GM12878 (cell line): ENCODE measurements around the gene TANC1. TPM values are rescaled to one million over a fixed set of nuclear protein-coding genes. Genes with fewer than 3 reads are reported as not detected.

ENCODE experiments used
- ATAC-seq: fragments of 200-7000 bp; cut with Tn5 transposase; 3 replicates; pipeline ENCODE4 v1.9.1; 2020; ENCODE audit warnings: mild to moderate bottlenecking, moderate library complexity
- BruUV-seq: library from RNA; stranded (reverse); fragments of 400-500 nt; replicated peaks from 2 replicates; lab custom pipeline; 2021; lab: Mats Ljungman, UMichigan
- CTCF ChIA-PET: fragments of 300-600 bp; sonication (Branson Sonifier 250); formaldehyde crosslinking; extraction: SDS; loops from one replicate; lab custom pipeline; 2021; ENCODE audit warnings: inconsistent platforms; lab: Yijun Ruan, JAX
- POLR2A ChIA-PET: fragments of 350-600 bp; formaldehyde crosslinking; extraction: SDS; loops from one replicate; lab custom pipeline; 2021; ENCODE audit warnings: inconsistent platforms; lab: Charles Lee
- RAD21 ChIA-PET: fragments of 300-600 bp; sonication (Branson Sonifier 250); formaldehyde crosslinking; loops from one replicate; lab custom pipeline; 2023; ENCODE audit warnings: antibody characterized with exemption; ENCODE audit not compliant: unreplicated experiment; lab: Charles Lee
- SMC1A ChIA-PET: fragments of 300-600 bp; sonication (Branson Sonifier 250); formaldehyde crosslinking; loops from one replicate; lab custom pipeline; 2023; ENCODE audit not compliant: unreplicated experiment, uncharacterized antibody; lab: Charles Lee
- DNase-seq: peaks from one replicate; pipeline ENCODE4 v3.0.0-alpha.2; 2011; ENCODE audit warnings: low read depth, low spot score
- FAIRE-seq: peaks from 3 replicates; lab custom pipeline; 2011; peaks lifted over from hg19 to GRCh38; lab: Jason Lieb, UNC
- H2AFZ ChIP-seq: 2 replicates; pipeline ENCODE4 v1.6.0; 2011; ENCODE audit warnings: low read depth, low read length, control low read depth; ENCODE audit not compliant: control insufficient read depth
- H3K27ac ChIP-seq: 2 replicates; pipeline ENCODE4 v1.5.1; 2011; ENCODE audit warnings: control low read depth; ENCODE audit not compliant: control insufficient read depth, insufficient read depth
- H3K27me3 ChIP-seq, 2 experiments: replicated peaks in 1 of 2; 2 replicates each; pipeline versions ENCODE4 v1.6.0 to v1.6.1; 2011; ENCODE audit warnings: low read length in 1 of 2; ENCODE audit not compliant: control insufficient read depth in 2 of 2, insufficient read depth in 2 of 2
- H3K36me3 ChIP-seq, 2 experiments: 2 replicates each; pipeline ENCODE4 v1.5.1; 2011; ENCODE audit warnings: low read length in 1 of 2; ENCODE audit not compliant: control insufficient read depth in 2 of 2, insufficient read depth in 2 of 2
- H3K4me1 ChIP-seq: 2 replicates; pipeline ENCODE4 v1.6.1; 2011; ENCODE audit warnings: mild to moderate bottlenecking, low read length, moderate library complexity, mixed read lengths; ENCODE audit not compliant: control insufficient read depth, insufficient read depth
- H3K4me2 ChIP-seq: 2 replicates; pipeline ENCODE4 v1.6.0; 2011; ENCODE audit warnings: control low read depth; ENCODE audit not compliant: control insufficient read depth, insufficient read depth
- H3K4me3 ChIP-seq: fragments of 200-600 bp; sonication (generic); 2 replicates; pipeline ENCODE4 v1.5.1; 2016
- H3K79me2 ChIP-seq: 2 replicates; pipeline ENCODE4 v1.6.0; 2011; ENCODE audit warnings: low read length; ENCODE audit not compliant: control insufficient read depth, insufficient read depth
- H3K9ac ChIP-seq: 2 replicates; pipeline ENCODE4 v1.8.0; 2011; ENCODE audit warnings: low read length, control low read depth, mixed read lengths; ENCODE audit not compliant: control insufficient read depth, insufficient read depth
- H3K9me3 ChIP-seq: replicated peaks from 3 replicates; pipeline ENCODE4 v1.5.1; 2011; ENCODE audit warnings: mild to moderate bottlenecking, low read length; ENCODE audit not compliant: control insufficient read depth, insufficient read depth
- H4K20me1 ChIP-seq: 2 replicates; pipeline ENCODE4 v1.6.0; 2011; ENCODE audit not compliant: control insufficient read depth, insufficient read depth
- CBFB ChIP-seq: IDR thresholded peaks from 2 replicates; pipeline ENCODE4 v1.6.1; 2016; ENCODE audit warnings: antibody characterized with exemption, low read depth
- HDAC2 ChIP-seq: fragments of 200-600 bp; sonication (generic); IDR thresholded peaks from 2 replicates; pipeline ENCODE4 v1.6.1; 2017
- PAX8 ChIP-seq: fragments of 450-650 bp; IDR thresholded peaks from 2 replicates; pipeline ENCODE4 v1.6.1; 2017; ENCODE audit warnings: mild to moderate bottlenecking, moderate library complexity
- POLR2A ChIP-seq: IDR thresholded peaks from 2 replicates; pipeline ENCODE4 v1.6.1; 2011; ENCODE audit warnings: low read depth, mild to moderate bottlenecking, low read length
- SP1 ChIP-seq: IDR thresholded peaks from one replicate; pipeline ENCODE4 v1.6.1; 2011; ENCODE audit warnings: low read depth, low read length
- SPI1 ChIP-seq: IDR thresholded peaks from 2 replicates; pipeline ENCODE4 v1.6.1; 2011; ENCODE audit warnings: low read depth, mild to moderate bottlenecking, low read length, moderate library complexity, borderline replicate concordance; ENCODE audit not compliant: insufficient read depth
- SUZ12 ChIP-seq: fragments of 200-600 bp; sonication (generic); IDR thresholded peaks from one replicate; pipeline ENCODE4 v1.6.1; 2018; ENCODE audit warnings: antibody characterized with exemption, mild to moderate bottlenecking; ENCODE audit not compliant: unreplicated experiment
- YY1 ChIP-seq: IDR thresholded peaks from 2 replicates; pipeline ENCODE4 v1.6.1; 2011; ENCODE audit warnings: low read depth, mild to moderate bottlenecking, low read length
- WGBS: methylation state at CpG from one replicate; pipeline ENCODE4 v1.1.6; 2016; ENCODE audit warnings: low lambda C conversion rate; ENCODE audit not compliant: insufficient replicate concordance, insufficient coverage; ENCODE audit errors: missing lambda C conversion rate; 5-methylcytosine and 5-hydroxymethylcytosine counted together
- in situ Hi-C: fragments of 300-500 bp; cut with MboI; formaldehyde crosslinking; loops from 9 replicates; pipeline ENCODE4 v1.14.3; 2018; ENCODE audit warnings: mixed read lengths
- intact Hi-C: fragments of 100-400 bp; cut with micrococcal nuclease; formaldehyde crosslinking; loops from one replicate; pipeline ENCODE4 v1.14.2; 2022; ENCODE audit not compliant: unreplicated experiment
- polyA plus RNA-seq, 11 experiments: library from polyadenylated mRNA; depleted of rRNA in 4 of 11; unstranded in 6 of 11; stranded (reverse) in 5 of 11; fragments of >200 nt; fragmentation: Nextera tagmentation in 4 of 11; fragmentation: Illumina TruSeq in 1 of 11; extraction: Ambion mirVana in 4 of 11; extraction: Trizol in 1 of 11; gene quantifications; 1 replicate in 1 of 11; 2 replicates in 10 of 11; pipeline versions ENCODE4 v1.2.1 to v1.2.3, GENCODE V29; 2011 to 2016; ENCODE audit warnings: inconsistent platforms in 2 of 11, missing spikeins in 2 of 11, low read depth in 1 of 11
- total RNA-seq, 4 experiments: library from RNA; depleted of rRNA in 3 of 4; stranded (reverse); fragments of >200 nt in 3 of 4; fragmentation: Illumina TruSeq in 1 of 4; extraction: Trizol in 1 of 4; gene quantifications; 2 replicates each; pipeline versions ENCODE4 v1.2.1 to v1.2.3, GENCODE V29; 2013 to 2021
- TF ChIP-seq, protein P1 (sequence below): IDR thresholded peaks from 2 replicates; pipeline ENCODE4 v1.6.1; 2012; ENCODE audit warnings: low read length, inconsistent platforms
- TF ChIP-seq, protein P2 (sequence below): IDR thresholded peaks from 2 replicates; pipeline ENCODE4 v1.6.1; 2012; ENCODE audit warnings: mild to moderate bottlenecking, low read depth, low read length
- TF ChIP-seq, protein P3 (sequence below): IDR thresholded peaks from 2 replicates; pipeline ENCODE4 v1.6.1; 2011; ENCODE audit warnings: borderline replicate concordance, low read depth, mild to moderate bottlenecking, moderate library complexity, low read length; ENCODE audit not compliant: insufficient read depth, poor library complexity, severe bottlenecking

Gene TANC1
- total and polyA plus RNA-seq, 10 of the 15 experiments (the other 5 are each of a cell fraction or from before 2014, with no cell fraction given) = 0.05 to 5.0 (median 0.34) TPM

DNA sequence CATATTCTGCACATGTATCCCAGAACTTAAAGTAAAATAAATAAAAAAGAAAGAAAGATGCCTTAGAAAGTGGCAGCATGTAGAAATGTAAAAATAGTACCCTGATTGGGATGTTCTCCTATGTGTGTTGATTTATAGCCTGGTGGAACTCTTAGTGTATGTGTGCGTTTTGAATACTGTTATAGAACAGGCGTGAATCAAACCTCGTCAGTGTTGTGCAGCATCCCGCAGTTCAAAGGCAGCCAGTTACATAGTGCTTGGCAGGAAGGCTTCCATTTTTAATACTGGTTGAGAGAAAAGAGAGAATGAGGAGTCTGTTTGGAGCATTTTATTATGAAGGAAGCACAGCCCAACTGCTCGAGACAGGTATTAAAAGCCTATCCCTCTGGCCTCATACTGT lies 49.4 kb downstream of the TANC1 start:
- Histone ChIP-seq H3K79me2 (no peaks in the 10 kb centered on the region), H3K9ac (no peak overlapping the region), H4K20me1 (no peaks in the 10 kb centered on the region), H2AFZ (no peak overlapping the region), H3K27me3 (no peaks in the 10 kb centered on the region), H3K4me2 (no peak overlapping the region), H3K9me3 (peaks cover 1% of the 10 kb centered on the region; the same call in 1 of the 3 replicates), H3K27ac (no peak overlapping the region), H3K4me3 (no peak overlapping the region), H3K36me3 (no peaks in the 10 kb centered on the region), H3K4me1 (no peaks in the 10 kb centered on the region)
- ChIA-PET CTCF (no interaction called here), POLR2A (no interaction called here), SMC1A (no interaction called here), RAD21 (no interaction called here)
- FAIRE-seq (no peak), DNase-seq (no peak), ATAC-seq (no peak)
- WGBS = 78% methylated on average over 5 of the region's 5 CpGs
- intact Hi-C loops (no loop called here), in situ Hi-C loops (no loop called here)
- no peak for TF ChIP-seq SP1
- TF ChIP-seq, protein P1, sequence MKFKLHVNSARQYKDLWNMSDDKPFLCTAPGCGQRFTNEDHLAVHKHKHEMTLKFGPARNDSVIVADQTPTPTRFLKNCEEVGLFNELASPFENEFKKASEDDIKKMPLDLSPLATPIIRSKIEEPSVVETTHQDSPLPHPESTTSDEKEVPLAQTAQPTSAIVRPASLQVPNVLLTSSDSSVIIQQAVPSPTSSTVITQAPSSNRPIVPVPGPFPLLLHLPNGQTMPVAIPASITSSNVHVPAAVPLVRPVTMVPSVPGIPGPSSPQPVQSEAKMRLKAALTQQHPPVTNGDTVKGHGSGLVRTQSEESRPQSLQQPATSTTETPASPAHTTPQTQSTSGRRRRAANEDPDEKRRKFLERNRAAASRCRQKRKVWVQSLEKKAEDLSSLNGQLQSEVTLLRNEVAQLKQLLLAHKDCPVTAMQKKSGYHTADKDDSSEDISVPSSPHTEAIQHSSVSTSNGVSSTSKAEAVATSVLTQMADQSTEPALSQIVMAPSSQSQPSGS = no peak
- BruUV-seq = no TSS peak

DNA sequence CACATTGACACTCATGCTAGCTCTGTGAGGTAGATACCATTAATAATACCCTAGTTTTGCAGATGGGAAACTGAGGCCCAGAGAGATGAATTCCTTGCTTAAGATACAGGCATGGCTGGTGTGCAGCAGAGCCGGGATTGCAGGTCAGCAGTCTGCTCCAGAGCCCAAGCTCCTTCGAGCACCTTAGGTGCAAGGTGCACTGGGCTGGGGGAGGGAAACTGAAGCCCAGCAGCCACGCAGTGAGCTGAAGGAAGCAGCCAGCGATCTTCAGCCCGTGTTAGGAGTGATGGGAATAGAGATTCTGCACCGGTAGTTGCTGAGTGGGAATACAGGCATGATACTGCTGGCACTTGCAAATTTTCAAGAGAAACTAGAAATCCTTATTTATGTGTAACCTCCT lies 50.6 kb downstream of the TANC1 start:
- ChIA-PET CTCF (no interaction called here), SMC1A (no interaction called here), POLR2A (no interaction called here), RAD21 (no interaction called here)
- no peak for FAIRE-seq
- Histone ChIP-seq H3K27ac (no peak overlapping the region), H3K9ac (no peak overlapping the region), H3K27me3 (no peaks in the 10 kb centered on the region), H3K4me1 (no peaks in the 10 kb centered on the region), H2AFZ (no peak overlapping the region), H3K36me3 (no peaks in the 10 kb centered on the region), H3K9me3 (peaks cover 1% of the 10 kb centered on the region; the same call in 1 of the 3 replicates), H3K79me2 (no peaks in the 10 kb centered on the region), H3K4me2 (no peak overlapping the region), H3K4me3 (no peak overlapping the region), H4K20me1 (no peaks in the 10 kb centered on the region)
- no peak for DNase-seq
- 50% methylated on average over 6 of the region's 6 CpGs for WGBS
- no TSS peak for BruUV-seq
- intact Hi-C loops (no loop called here), in situ Hi-C loops (no loop called here)
- ATAC-seq = no peak
- TF ChIP-seq SUZ12 (no peak), YY1 (no peak), HDAC2 (no peak), SPI1 (no peak), CBFB (no peak), POLR2A (no peak), PAX8 (no peak)
- TF ChIP-seq, protein P2, sequence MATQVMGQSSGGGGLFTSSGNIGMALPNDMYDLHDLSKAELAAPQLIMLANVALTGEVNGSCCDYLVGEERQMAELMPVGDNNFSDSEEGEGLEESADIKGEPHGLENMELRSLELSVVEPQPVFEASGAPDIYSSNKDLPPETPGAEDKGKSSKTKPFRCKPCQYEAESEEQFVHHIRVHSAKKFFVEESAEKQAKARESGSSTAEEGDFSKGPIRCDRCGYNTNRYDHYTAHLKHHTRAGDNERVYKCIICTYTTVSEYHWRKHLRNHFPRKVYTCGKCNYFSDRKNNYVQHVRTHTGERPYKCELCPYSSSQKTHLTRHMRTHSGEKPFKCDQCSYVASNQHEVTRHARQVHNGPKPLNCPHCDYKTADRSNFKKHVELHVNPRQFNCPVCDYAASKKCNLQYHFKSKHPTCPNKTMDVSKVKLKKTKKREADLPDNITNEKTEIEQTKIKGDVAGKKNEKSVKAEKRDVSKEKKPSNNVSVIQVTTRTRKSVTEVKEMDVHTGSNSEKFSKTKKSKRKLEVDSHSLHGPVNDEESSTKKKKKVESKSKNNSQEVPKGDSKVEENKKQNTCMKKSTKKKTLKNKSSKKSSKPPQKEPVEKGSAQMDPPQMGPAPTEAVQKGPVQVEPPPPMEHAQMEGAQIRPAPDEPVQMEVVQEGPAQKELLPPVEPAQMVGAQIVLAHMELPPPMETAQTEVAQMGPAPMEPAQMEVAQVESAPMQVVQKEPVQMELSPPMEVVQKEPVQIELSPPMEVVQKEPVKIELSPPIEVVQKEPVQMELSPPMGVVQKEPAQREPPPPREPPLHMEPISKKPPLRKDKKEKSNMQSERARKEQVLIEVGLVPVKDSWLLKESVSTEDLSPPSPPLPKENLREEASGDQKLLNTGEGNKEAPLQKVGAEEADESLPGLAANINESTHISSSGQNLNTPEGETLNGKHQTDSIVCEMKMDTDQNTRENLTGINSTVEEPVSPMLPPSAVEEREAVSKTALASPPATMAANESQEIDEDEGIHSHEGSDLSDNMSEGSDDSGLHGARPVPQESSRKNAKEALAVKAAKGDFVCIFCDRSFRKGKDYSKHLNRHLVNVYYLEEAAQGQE = no peak
- TF ChIP-seq, protein P3, sequence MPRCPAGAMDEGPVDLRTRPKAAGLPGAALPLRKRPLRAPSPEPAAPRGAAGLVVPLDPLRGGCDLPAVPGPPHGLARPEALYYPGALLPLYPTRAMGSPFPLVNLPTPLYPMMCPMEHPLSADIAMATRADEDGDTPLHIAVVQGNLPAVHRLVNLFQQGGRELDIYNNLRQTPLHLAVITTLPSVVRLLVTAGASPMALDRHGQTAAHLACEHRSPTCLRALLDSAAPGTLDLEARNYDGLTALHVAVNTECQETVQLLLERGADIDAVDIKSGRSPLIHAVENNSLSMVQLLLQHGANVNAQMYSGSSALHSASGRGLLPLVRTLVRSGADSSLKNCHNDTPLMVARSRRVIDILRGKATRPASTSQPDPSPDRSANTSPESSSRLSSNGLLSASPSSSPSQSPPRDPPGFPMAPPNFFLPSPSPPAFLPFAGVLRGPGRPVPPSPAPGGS = no peak
- TF ChIP-seq, protein P1 = no peak
